H9 (cell line): ENCODE data around the gene RGS9. TPM values are rescaled to one million over a fixed set of nuclear protein-coding genes. Genes with fewer than 3 reads are reported as not detected.

Experiments used
- DNase-seq: peaks from one replicate; pipeline ENCODE4 v3.0.0-alpha.2; 2017
- H2AFZ ChIP-seq: one replicate; pipeline ENCODE4 v1.6.1; 2013; ENCODE audit warnings: mild to moderate bottlenecking, low read length, control low read depth, moderate library complexity
- H2AK5ac ChIP-seq: 2 replicates; pipeline ENCODE4 v1.6.1; 2013; ENCODE audit warnings: low read length, control low read depth, mixed read lengths; ENCODE audit not compliant: insufficient read length
- H2BK120ac ChIP-seq: one replicate; pipeline ENCODE4 v1.6.1; 2013; ENCODE audit warnings: low read depth, mild to moderate bottlenecking, low read length, control low read depth, inconsistent platforms; ENCODE audit not compliant: poor library complexity, severe bottlenecking
- H2BK12ac ChIP-seq: 2 replicates; pipeline ENCODE4 v1.6.1; 2013; ENCODE audit warnings: low read length, control low read depth, mixed read lengths, low read depth; ENCODE audit not compliant: insufficient read length
- H2BK15ac ChIP-seq: 2 replicates; pipeline ENCODE4 v1.6.1; 2013; ENCODE audit warnings: low read depth, low read length, control low read depth
- H2BK20ac ChIP-seq: one replicate; pipeline ENCODE4 v1.6.1; 2013; ENCODE audit warnings: low read depth, mild to moderate bottlenecking, low read length, control low read depth, inconsistent platforms; ENCODE audit not compliant: poor library complexity, severe bottlenecking
- H2BK5ac ChIP-seq: 2 replicates; pipeline ENCODE4 v1.6.1; 2013; ENCODE audit warnings: low read length, control low read depth, mixed read lengths; ENCODE audit not compliant: insufficient read length
- H3K14ac ChIP-seq: 2 replicates; pipeline ENCODE4 v1.6.1; 2013; ENCODE audit warnings: low read length, control low read depth; ENCODE audit not compliant: insufficient read depth
- H3K18ac ChIP-seq: 2 replicates; pipeline ENCODE4 v1.6.1; 2013; ENCODE audit warnings: low read depth, mild to moderate bottlenecking, mixed read lengths, low read length, control low read depth; ENCODE audit not compliant: insufficient read length
- H3K23ac ChIP-seq: 2 replicates; pipeline ENCODE4 v1.6.1; 2013; ENCODE audit warnings: low read length, control low read depth, mixed read lengths, low read depth; ENCODE audit not compliant: insufficient read length
- H3K23me2 ChIP-seq: 2 replicates; pipeline ENCODE4 v1.6.1; 2013; ENCODE audit warnings: low read depth, mild to moderate bottlenecking, mixed read lengths, low read length, control low read depth; ENCODE audit not compliant: insufficient read length, poor library complexity, severe bottlenecking
- H3K27ac ChIP-seq: 2 replicates; pipeline ENCODE4 v1.5.1; 2013; ENCODE audit warnings: low read length, control low read depth, mixed read lengths, low read depth; ENCODE audit not compliant: insufficient read length
- H3K27me3 ChIP-seq: 2 replicates; pipeline ENCODE4 v1.6.1; 2013; ENCODE audit warnings: low read length, control low read depth, inconsistent platforms; ENCODE audit not compliant: insufficient read depth
- H3K4ac ChIP-seq: 2 replicates; pipeline ENCODE4 v1.6.1; 2013; ENCODE audit warnings: low read depth, mild to moderate bottlenecking, control low read depth, inconsistent platforms, low read length, moderate library complexity
- H3K4me1 ChIP-seq: 2 replicates; pipeline ENCODE4 v1.6.1; 2013; ENCODE audit warnings: low read length, control low read depth, inconsistent platforms; ENCODE audit not compliant: insufficient read depth
- H3K4me2 ChIP-seq: 2 replicates; pipeline ENCODE4 v1.6.1; 2013; ENCODE audit warnings: low read length, control low read depth, mixed read lengths; ENCODE audit not compliant: insufficient read length, insufficient read depth
- H3K56ac ChIP-seq: 2 replicates; pipeline ENCODE4 v1.6.1; 2013; ENCODE audit warnings: low read depth, mild to moderate bottlenecking, mixed read lengths, low read length, control low read depth; ENCODE audit not compliant: insufficient read length
- H3K79me1 ChIP-seq: 2 replicates; pipeline ENCODE4 v1.6.1; 2013; ENCODE audit warnings: low read depth, mild to moderate bottlenecking, moderate library complexity, low read length, control low read depth, inconsistent platforms; ENCODE audit not compliant: insufficient read depth, poor library complexity, severe bottlenecking
- H3K79me2 ChIP-seq: 2 replicates; pipeline ENCODE4 v1.6.1; 2013; ENCODE audit warnings: low read length, control low read depth, inconsistent platforms; ENCODE audit not compliant: insufficient read depth
- H3K9ac ChIP-seq: 2 replicates; pipeline ENCODE4 v1.6.1; 2013; ENCODE audit warnings: low read length, control low read depth, mixed read lengths; ENCODE audit not compliant: insufficient read length; ENCODE audit errors: extremely low read depth
- H3K9me3 ChIP-seq: one replicate; pipeline ENCODE4 v1.6.1; 2013; ENCODE audit warnings: low read depth, low read length, inconsistent platforms; ENCODE audit not compliant: control insufficient read depth
- H3T11ph ChIP-seq: one replicate; pipeline ENCODE4 v1.6.1; 2013; ENCODE audit warnings: mild to moderate bottlenecking, low read length, control low read depth, inconsistent platforms
- H4K20me1 ChIP-seq: one replicate; pipeline ENCODE4 v1.6.1; 2013; ENCODE audit not compliant: control insufficient read depth, insufficient read length, insufficient read depth
- H4K5ac ChIP-seq: 2 replicates; pipeline ENCODE4 v1.6.1; 2013; ENCODE audit warnings: low read depth, mild to moderate bottlenecking, mixed read lengths, low read length, control low read depth; ENCODE audit not compliant: insufficient read length
- H4K8ac ChIP-seq: replicated peaks from 2 replicates; pipeline ENCODE4 v1.6.1; 2013; ENCODE audit warnings: low read length, control low read depth, mixed read lengths, low read depth; ENCODE audit not compliant: insufficient read length
- H4K91ac ChIP-seq: 2 replicates; pipeline ENCODE4 v1.6.1; 2013; ENCODE audit warnings: low read depth, mild to moderate bottlenecking, moderate library complexity, mixed read lengths, low read length, control low read depth; ENCODE audit not compliant: insufficient read length
- H3K27ac Mint-ChIP-seq, 3 experiments: 2 replicates in 2 of 3; 3 replicates in 1 of 3; pipeline ENCODE4 v1.8.0; 2020 to 2021; ENCODE audit warnings: mixed read lengths in 3 of 3, mild to moderate bottlenecking in 1 of 3, moderate library complexity in 1 of 3
- H3K27me3 Mint-ChIP-seq: 2 replicates; pipeline ENCODE4 v1.8.0; 2021; ENCODE audit warnings: low read depth, mild to moderate bottlenecking, moderate library complexity, mixed read lengths
- H3K36me3 Mint-ChIP-seq, 3 experiments: 2 replicates in 2 of 3; 3 replicates in 1 of 3; pipeline ENCODE4 v1.8.0; 2020 to 2021; ENCODE audit warnings: low read depth in 3 of 3, mixed read lengths in 3 of 3; ENCODE audit not compliant: insufficient read depth in 1 of 3
- H3K4me1 Mint-ChIP-seq, 2 experiments: 2 replicates each; pipeline ENCODE4 v1.8.0; 2020; ENCODE audit warnings: mixed read lengths in 2 of 2
- H3K4me3 Mint-ChIP-seq, 2 experiments: 2 replicates in 1 of 2; 3 replicates in 1 of 2; pipeline ENCODE4 v1.8.0; 2020 to 2021; ENCODE audit warnings: mild to moderate bottlenecking in 2 of 2, mixed read lengths in 2 of 2, moderate library complexity in 1 of 2
- H3K9me3 Mint-ChIP-seq, 2 experiments: 2 replicates in 1 of 2; 3 replicates in 1 of 2; pipeline ENCODE4 v1.8.0; 2020; ENCODE audit warnings: mild to moderate bottlenecking in 2 of 2, mixed read lengths in 2 of 2, moderate library complexity in 1 of 2
- WGBS: extraction: QIAGEN DNeasy Blood & Tissue Kit; methylation state at CpG from one replicate; pipeline ENCODE4 v1.1.7; 2013; ENCODE audit warnings: missing lambda C conversion rate, low lambda C conversion rate, mixed read lengths; ENCODE audit not compliant: insufficient read length; ENCODE audit errors: extremely low coverage; 5-methylcytosine and 5-hydroxymethylcytosine counted together
- total RNA-seq: library from RNA; stranded (reverse); gene quantifications from 2 replicates; pipeline ENCODE4 v1.2.1, GENCODE V29; 2021
- TF ChIP-seq, protein P1 (sequence below): fragments of 200-600 bp; sonication (generic); conservative IDR thresholded peaks from 3 replicates; pipeline ENCODE4 v1.8.0; 2021; ENCODE audit warnings: antibody characterized with exemption, mild to moderate bottlenecking

RGS9 gene
- total RNA-seq, 1 experiment from 2014 or later: 12.0 TPM

DNA sequence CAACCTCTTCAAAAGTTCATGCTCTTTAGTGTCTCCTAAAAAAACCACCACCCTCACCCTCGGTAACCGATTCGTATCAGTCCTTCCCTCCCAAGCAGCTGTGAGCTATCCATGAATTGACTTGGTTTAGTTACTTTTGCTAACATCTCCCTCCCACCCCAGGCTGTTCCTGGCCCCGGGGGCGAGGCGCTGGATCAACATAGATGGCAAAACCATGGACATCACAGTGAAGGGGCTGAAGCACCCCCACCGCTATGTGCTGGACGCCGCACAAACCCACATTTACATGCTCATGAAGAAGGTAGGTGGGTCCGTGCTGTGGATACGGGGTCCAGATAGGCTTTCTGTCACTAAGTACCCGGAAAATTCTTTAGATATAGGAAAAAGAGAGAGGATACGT, 66.8 kb downstream of the RGS9 start:
- no peak overlapping the region for H4K91ac ChIP-seq
- H2BK5ac ChIP-seq: no peak overlapping the region
- H3T11ph ChIP-seq: no peak overlapping the region
- H3K27me3 Mint-ChIP-seq: 0 out of 2 replicates have a peak, but pooled peaks cover 1% of the 10 kb centered on the region
- H4K5ac ChIP-seq: no peak overlapping the region
- H3K27me3 ChIP-seq: no peaks in the 10 kb centered on the region
- H3K79me2 ChIP-seq: no peaks in the 10 kb centered on the region
- no peak overlapping the region for H3K56ac ChIP-seq
- no peak for DNase-seq
- no peak overlapping the region for H3K9ac ChIP-seq
- no peak overlapping the region for H3K14ac ChIP-seq
- no peak overlapping the region for H2AK5ac ChIP-seq
- WGBS: no CpG with 5 or more reads among the region's 13 CpGs
- no peak overlapping the region for H2BK12ac ChIP-seq
- no peaks in the 10 kb centered on the region for H3K36me3 Mint-ChIP-seq
- no peaks in the 10 kb centered on the region for H4K20me1 ChIP-seq
- H3K4me3 Mint-ChIP-seq: no peak overlapping the region
- H2AFZ ChIP-seq: no peak overlapping the region
- no peaks in the 10 kb centered on the region for H3K23me2 ChIP-seq
- no peak overlapping the region for H3K4ac ChIP-seq
- H3K18ac ChIP-seq: no peak overlapping the region
- H2BK15ac ChIP-seq: no peak overlapping the region
- no peaks in the 10 kb centered on the region for H3K79me1 ChIP-seq
- H3K27ac Mint-ChIP-seq: no peak overlapping the region
- no peak overlapping the region for H2BK120ac ChIP-seq
- H2BK20ac ChIP-seq: no peak overlapping the region
- no peak overlapping the region for H3K27ac ChIP-seq
- H3K23ac ChIP-seq: no peak overlapping the region
- H4K8ac ChIP-seq: no peak overlapping the region
- H3K4me1 Mint-ChIP-seq: peaks cover 11 to 13% of the 10 kb centered on the region in 2 experiments
- TF ChIP-seq, protein P1, sequence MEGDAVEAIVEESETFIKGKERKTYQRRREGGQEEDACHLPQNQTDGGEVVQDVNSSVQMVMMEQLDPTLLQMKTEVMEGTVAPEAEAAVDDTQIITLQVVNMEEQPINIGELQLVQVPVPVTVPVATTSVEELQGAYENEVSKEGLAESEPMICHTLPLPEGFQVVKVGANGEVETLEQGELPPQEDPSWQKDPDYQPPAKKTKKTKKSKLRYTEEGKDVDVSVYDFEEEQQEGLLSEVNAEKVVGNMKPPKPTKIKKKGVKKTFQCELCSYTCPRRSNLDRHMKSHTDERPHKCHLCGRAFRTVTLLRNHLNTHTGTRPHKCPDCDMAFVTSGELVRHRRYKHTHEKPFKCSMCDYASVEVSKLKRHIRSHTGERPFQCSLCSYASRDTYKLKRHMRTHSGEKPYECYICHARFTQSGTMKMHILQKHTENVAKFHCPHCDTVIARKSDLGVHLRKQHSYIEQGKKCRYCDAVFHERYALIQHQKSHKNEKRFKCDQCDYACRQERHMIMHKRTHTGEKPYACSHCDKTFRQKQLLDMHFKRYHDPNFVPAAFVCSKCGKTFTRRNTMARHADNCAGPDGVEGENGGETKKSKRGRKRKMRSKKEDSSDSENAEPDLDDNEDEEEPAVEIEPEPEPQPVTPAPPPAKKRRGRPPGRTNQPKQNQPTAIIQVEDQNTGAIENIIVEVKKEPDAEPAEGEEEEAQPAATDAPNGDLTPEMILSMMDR: no peak
- H3K9me3 ChIP-seq: no peaks in the 10 kb centered on the region
- no peaks in the 10 kb centered on the region for H3K9me3 Mint-ChIP-seq
- no peaks in the 10 kb centered on the region for H3K4me1 ChIP-seq
- H3K4me2 ChIP-seq: no peak overlapping the region
